K562 (cell line): ENCODE results near the gene RFNG. TPM values are rescaled to one million over a fixed set of nuclear protein-coding genes. Genes with fewer than 3 reads are reported as not detected.
A peak's percentile ranks its signal among the peaks of the same experiment; 100 is the strongest.

Experiments used
- CXXC5 ChIP-seq: fragments of 250-450 bp; sonication (Bioruptor Pico); IDR thresholded peaks from 2 replicates; pipeline ENCODE4 v1.8.0; 2022; ENCODE audit warnings: inconsistent platforms, mild to moderate bottlenecking, moderate library complexity
- ELF2 ChIP-seq: fragments of 250-450 bp; sonication (Bioruptor Pico); IDR thresholded peaks from 2 replicates; pipeline ENCODE4 v1.5.0; 2021; ENCODE audit warnings: mild to moderate bottlenecking
- ETV5 ChIP-seq: sonication (generic); formaldehyde crosslinking; IDR thresholded peaks from 2 replicates; pipeline ENCODE4 v1.4.0; 2020; ENCODE audit warnings: low read depth, mild to moderate bottlenecking, missing genetic modification reagents
- HDAC2 ChIP-seq: fragments of 450-650 bp; IDR thresholded peaks from 2 replicates; pipeline ENCODE4 v1.6.1; 2016; ENCODE audit warnings: mild to moderate bottlenecking
- HMG20A ChIP-seq: fragments of 450-650 bp; formaldehyde crosslinking; conservative IDR thresholded peaks from 2 replicates; pipeline ENCODE4 v1.4.0; 2020; ENCODE audit warnings: mild to moderate bottlenecking, mixed read lengths
- KLF1 ChIP-seq: fragments of 450-650 bp; IDR thresholded peaks from 2 replicates; pipeline ENCODE4 v1.6.1; 2016; ENCODE audit warnings: missing genetic modification characterization, missing compliant biosample characterization
- MTA3 ChIP-seq: fragments of 450-650 bp; formaldehyde crosslinking; IDR thresholded peaks from 2 replicates; pipeline ENCODE4 v1.6.1; 2017; ENCODE audit warnings: mild to moderate bottlenecking, borderline replicate concordance
- POLR2B ChIP-seq: fragments of 450-650 bp; IDR thresholded peaks from 2 replicates; pipeline ENCODE4 v1.6.1; 2018; ENCODE audit warnings: low read depth; ENCODE audit not compliant: partially characterized antibody
- POLR3A ChIP-seq: IDR thresholded peaks from 2 replicates; pipeline ENCODE4 v1.6.1; 2011; ENCODE audit warnings: borderline replicate concordance, mild to moderate bottlenecking, moderate library complexity; ENCODE audit not compliant: insufficient read length, insufficient read depth; ENCODE audit errors: extremely low read depth
- SMAD1 ChIP-seq: fragments of 150-350 bp; IDR thresholded peaks from 2 replicates; pipeline ENCODE4 v1.6.1; 2014; ENCODE audit warnings: low read length, low read depth; ENCODE audit not compliant: partially characterized antibody
- SUPT5H ChIP-seq: fragments of 450-650 bp; IDR thresholded peaks from 2 replicates; pipeline ENCODE4 v1.6.1; 2016
- TAF1 ChIP-seq: IDR thresholded peaks from 2 replicates; pipeline ENCODE4 v1.6.1; 2011; ENCODE audit warnings: mild to moderate bottlenecking, low read length, moderate library complexity; ENCODE audit not compliant: insufficient read depth, control insufficient read depth, severe bottlenecking; ENCODE audit errors: extremely low read depth
- TCF3 ChIP-seq: sonication (generic); formaldehyde crosslinking; IDR thresholded peaks from 2 replicates; pipeline ENCODE4 v1.4.0; 2020; ENCODE audit warnings: mild to moderate bottlenecking, missing genetic modification reagents
- THAP7 ChIP-seq: fragments of 250-450 bp; sonication (Bioruptor Pico); IDR thresholded peaks from 2 replicates; pipeline ENCODE4 v1.5.0; 2021
- ZNF217 ChIP-seq: sonication (generic); formaldehyde crosslinking; IDR thresholded peaks from 2 replicates; pipeline ENCODE4 v1.8.0; 2022; ENCODE audit warnings: mild to moderate bottlenecking, missing genetic modification reagents
- ZNF592 ChIP-seq: fragments of 450-650 bp; IDR thresholded peaks from 2 replicates; pipeline ENCODE4 v1.6.1; 2017; ENCODE audit warnings: antibody characterized with exemption, mild to moderate bottlenecking
- ZNF785 ChIP-seq: fragments of 250-450 bp; sonication (Bioruptor Pico); IDR thresholded peaks from 2 replicates; pipeline ENCODE4 v1.4.0; 2020; ENCODE audit warnings: mild to moderate bottlenecking
- polyA plus RNA-seq, 8 experiments: library from polyadenylated mRNA; depleted of rRNA in 4 of 8; stranded (reverse) in 5 of 8; unstranded in 3 of 8; fragments of >200 nt; fragmentation: Nextera tagmentation in 2 of 8; fragmentation: Illumina TruSeq in 1 of 8; extraction: Ambion mirVana in 2 of 8; extraction: Trizol in 1 of 8; gene quantifications; 2 replicates each; pipeline versions ENCODE4 v1.2.1 to v1.2.3, GENCODE V29; 2011 to 2014; ENCODE audit warnings: inconsistent platforms in 1 of 8, missing spikeins in 1 of 8
- total RNA-seq, 7 experiments: library from RNA; depleted of rRNA in 6 of 7; stranded (reverse); fragments of >200 nt in 6 of 7; fragmentation: Illumina TruSeq in 2 of 7; extraction: Trizol in 2 of 7; gene quantifications; 2 replicates each; pipeline versions ENCODE4 v1.2.1 to v1.2.3, GENCODE V29; 2011 to 2021; ENCODE audit warnings: low replicate concordance in 1 of 7
- TF ChIP-seq, protein P1 (sequence below): fragments of 450-650 bp; IDR thresholded peaks from 2 replicates; pipeline ENCODE4 v1.7.1; 2018; ENCODE audit warnings: mild to moderate bottlenecking, low read depth; ENCODE audit not compliant: partially characterized antibody

The RFNG gene
- total and polyA plus RNA-seq, 9 of the 15 experiments (the other 6 are each of a cell fraction or from before 2014, with no cell fraction given): 0.32 to 32.8 (median 9.5) TPM

DNA sequence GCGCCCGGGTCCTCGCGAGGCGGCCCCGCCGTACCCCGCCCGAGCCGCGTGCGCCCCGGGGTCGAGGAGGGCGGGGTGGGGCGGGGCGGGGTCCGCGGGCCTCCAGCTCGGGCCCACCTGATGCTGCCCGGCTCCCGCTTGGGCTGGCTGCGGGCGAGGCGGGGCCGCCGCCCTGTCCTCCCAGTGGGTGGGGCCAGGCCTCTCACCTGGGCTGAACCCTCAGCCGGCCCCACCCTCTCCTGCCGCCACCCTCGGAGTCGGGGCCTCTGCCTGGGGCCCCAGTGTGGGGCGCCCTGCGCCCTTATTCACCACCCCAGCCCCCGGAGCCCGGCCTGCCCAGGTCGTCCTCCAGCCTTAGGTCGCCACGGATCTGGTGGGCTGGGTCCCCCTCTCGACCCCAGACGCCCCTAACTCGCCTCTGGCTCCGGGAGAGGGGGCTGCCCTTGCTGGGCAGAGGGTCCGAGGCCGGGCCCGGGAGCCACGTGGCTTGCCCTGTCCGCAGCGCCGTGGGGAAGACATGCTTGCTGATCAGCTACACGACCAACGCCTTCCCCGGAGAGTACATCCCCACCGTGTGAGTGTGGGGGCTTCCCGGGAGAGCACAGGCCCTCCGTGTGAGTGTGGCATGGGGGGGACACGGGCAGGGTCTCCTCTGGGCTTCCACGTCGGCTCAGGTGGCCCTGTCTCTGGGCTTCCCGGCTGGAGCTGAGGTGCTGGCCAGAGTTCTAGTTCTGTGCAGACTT, 19.6 kb downstream of the RFNG start (continued):
- TF ChIP-seq ZNF592 (peak; percentile 77; the same call in 1 of the 2 replicates), ZNF217 (CRISPR knock-in tag) (no peak), TAF1 (peak; percentile 38), TCF3 (CRISPR knock-in tag) (0 out of 2 replicates have a peak, but pooled peaks have one; percentile 9), SMAD1 (peak; percentile 42), POLR2B (peak; percentile 54), ETV5 (CRISPR knock-in tag) (no peak), THAP7 (CRISPR knock-in tag) (no peak), CXXC5 (CRISPR knock-in tag) (peak; percentile 61), KLF1 (tag) (0 out of 2 replicates have a peak, but pooled peaks have one; percentile 33), HMG20A (CRISPR knock-in tag) (no peak), MTA3 (peak; percentile 86), POLR3A (no peak), ZNF785 (CRISPR knock-in tag) (no peak), SUPT5H (peak; percentile 73), HDAC2 (0 out of 2 replicates have a peak, but pooled peaks have one; percentile 50), ELF2 (CRISPR knock-in tag) (no peak)
- TF ChIP-seq, protein P1, sequence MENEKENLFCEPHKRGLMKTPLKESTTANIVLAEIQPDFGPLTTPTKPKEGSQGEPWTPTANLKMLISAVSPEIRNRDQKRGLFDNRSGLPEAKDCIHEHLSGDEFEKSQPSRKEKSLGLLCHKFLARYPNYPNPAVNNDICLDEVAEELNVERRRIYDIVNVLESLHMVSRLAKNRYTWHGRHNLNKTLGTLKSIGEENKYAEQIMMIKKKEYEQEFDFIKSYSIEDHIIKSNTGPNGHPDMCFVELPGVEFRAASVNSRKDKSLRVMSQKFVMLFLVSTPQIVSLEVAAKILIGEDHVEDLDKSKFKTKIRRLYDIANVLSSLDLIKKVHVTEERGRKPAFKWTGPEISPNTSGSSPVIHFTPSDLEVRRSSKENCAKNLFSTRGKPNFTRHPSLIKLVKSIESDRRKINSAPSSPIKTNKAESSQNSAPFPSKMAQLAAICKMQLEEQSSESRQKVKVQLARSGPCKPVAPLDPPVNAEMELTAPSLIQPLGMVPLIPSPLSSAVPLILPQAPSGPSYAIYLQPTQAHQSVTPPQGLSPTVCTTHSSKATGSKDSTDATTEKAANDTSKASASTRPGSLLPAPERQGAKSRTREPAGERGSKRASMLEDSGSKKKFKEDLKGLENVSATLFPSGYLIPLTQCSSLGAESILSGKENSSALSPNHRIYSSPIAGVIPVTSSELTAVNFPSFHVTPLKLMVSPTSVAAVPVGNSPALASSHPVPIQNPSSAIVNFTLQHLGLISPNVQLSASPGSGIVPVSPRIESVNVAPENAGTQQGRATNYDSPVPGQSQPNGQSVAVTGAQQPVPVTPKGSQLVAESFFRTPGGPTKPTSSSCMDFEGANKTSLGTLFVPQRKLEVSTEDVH: no peak
